Measurements from ENCODE around the gene SLC51A.

The SLC51A gene

DNA sequence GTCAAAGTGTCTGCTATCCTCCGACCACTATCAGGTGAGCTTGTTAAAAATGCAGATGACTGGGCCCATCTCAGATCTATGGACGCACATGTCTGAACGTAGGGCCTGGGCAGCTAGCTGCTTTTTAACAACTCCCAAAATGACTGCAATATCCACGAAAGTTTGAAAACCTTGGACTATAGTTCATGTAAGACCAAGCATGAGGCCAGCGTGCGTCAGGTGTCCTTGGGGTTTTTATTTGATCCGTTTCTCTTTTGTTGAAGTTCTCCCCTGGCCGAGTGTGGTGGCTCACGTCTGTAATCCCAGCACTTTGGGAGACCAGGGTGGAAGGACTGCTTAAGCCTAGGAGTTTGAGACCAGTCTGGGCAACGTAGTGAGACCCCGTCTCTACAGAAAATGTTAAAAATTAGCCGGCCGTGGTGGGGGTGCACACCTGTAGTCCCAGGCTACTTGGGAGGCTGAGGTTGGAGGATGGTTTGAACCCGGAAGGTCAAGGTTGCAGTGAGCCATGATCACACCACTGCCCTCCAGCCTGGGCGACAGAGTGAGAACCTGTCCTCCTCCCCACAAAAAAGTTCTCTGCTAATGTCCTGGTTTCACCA is 9.5 kb downstream of the SLC51A start:
- no peaks in the 10 kb centered on the region for H3K9me3 ChIP-seq (ENCODE audit: control insufficient read depth, insufficient read depth, low read length)
- H3K4me1 ChIP-seq (ENCODE audit: control insufficient read depth, insufficient read depth, low read length) = no peaks in the 10 kb centered on the region; the same call in 1 of the 2 replicates
- H3K36me3 ChIP-seq (ENCODE audit: control insufficient read depth, insufficient read depth, low read length) = no peaks in the 10 kb centered on the region
- no CpG with 5 or more reads among the region's 15 CpGs for WGBS (ENCODE audit: insufficient coverage, insufficient read length)
- H3K27me3 ChIP-seq (ENCODE audit: control insufficient read depth, insufficient read depth, low read length) = no peaks in the 10 kb centered on the region
- no peak overlapping the region for H3K27ac ChIP-seq (ENCODE audit: low read length)
- H3K4me3 ChIP-seq (ENCODE audit: low read length) = no peak overlapping the region
- DNase-seq (ENCODE audit: low read depth, low spot score) = no peak

GRCh38 chr3:196227121-196227561 is 10.8 kb downstream of the SLC51A start:
- WGBS (ENCODE audit: insufficient coverage, insufficient read length) = no CpG with 5 or more reads among the region's 14 CpGs
- H3K36me3 ChIP-seq (ENCODE audit: control insufficient read depth, insufficient read depth, low read length) = no peaks in the 10 kb centered on the region

DNA sequence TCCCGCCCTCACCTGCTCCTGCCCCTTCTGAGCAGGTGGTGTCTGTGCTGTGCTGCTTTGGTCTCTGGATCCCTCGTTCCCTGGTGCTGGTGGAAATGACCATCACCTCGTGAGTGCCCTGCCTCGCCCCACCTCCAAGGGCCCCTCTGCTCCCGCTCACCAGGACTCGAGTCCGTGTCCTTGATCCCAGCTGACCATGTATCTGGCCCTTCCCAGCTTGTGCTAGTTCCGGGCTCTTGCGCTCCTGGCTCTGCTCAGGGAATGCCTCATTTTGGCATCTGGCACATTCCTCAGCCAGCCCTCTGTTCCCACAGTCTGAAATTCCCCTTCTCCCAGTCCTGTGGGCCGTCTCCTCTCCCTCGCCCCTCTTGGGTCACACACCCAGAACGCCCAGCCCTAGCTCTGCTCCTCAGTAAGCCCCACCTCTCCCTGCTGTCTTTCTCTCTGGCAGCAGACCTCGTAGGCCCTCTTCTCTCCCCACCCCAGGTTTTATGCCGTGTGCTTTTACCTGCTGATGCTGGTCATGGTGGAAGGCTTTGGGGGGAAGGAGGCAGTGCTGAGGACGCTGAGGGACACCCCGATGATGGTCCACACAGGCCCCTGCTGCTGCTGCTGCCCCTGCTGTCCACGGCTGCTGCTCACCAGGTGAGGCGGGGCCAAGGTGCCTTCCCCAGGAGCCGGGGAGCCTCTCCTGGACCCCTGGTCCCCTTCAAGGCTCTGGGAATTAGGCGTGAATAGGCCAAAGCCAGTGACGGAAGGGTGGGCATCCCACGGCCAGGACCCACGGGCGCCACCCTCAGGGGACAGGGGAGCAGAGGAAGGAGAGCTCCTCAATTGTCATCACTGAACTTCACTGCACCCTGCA is 11.5 kb downstream of the SLC51A start:
- Histone ChIP-seq H3K36me3 (ENCODE audit: control insufficient read depth, insufficient read depth, low read length) (no peaks in the 10 kb centered on the region), H3K27ac (ENCODE audit: low read length) (no peak overlapping the region), H3K27me3 (ENCODE audit: control insufficient read depth, insufficient read depth, low read length) (no peaks in the 10 kb centered on the region), H3K4me3 (ENCODE audit: low read length) (no peak overlapping the region), H3K4me1 (ENCODE audit: control insufficient read depth, insufficient read depth, low read length) (no peaks in the 10 kb centered on the region; the same call in 1 of the 2 replicates), H3K9me3 (ENCODE audit: control insufficient read depth, insufficient read depth, low read length) (no peaks in the 10 kb centered on the region)
- WGBS (ENCODE audit: insufficient coverage, insufficient read length) = no CpG with 5 or more reads among the region's 24 CpGs
- DNase-seq (ENCODE audit: low read depth, low spot score) = no peak

More at GRCh38 chr3:196227121-196227561, 10.8 kb downstream of the SLC51A start:
- Histone ChIP-seq H3K9me3 (ENCODE audit: control insufficient read depth, insufficient read depth, low read length) (no peaks in the 10 kb centered on the region), H3K4me1 (ENCODE audit: control insufficient read depth, insufficient read depth, low read length) (no peaks in the 10 kb centered on the region; the same call in 1 of the 2 replicates), H3K27ac (ENCODE audit: low read length) (no peak overlapping the region), H3K4me3 (ENCODE audit: low read length) (no peak overlapping the region), H3K27me3 (ENCODE audit: control insufficient read depth, insufficient read depth, low read length) (no peaks in the 10 kb centered on the region)
- no peak for DNase-seq (ENCODE audit: low read depth, low spot score)

DNA sequence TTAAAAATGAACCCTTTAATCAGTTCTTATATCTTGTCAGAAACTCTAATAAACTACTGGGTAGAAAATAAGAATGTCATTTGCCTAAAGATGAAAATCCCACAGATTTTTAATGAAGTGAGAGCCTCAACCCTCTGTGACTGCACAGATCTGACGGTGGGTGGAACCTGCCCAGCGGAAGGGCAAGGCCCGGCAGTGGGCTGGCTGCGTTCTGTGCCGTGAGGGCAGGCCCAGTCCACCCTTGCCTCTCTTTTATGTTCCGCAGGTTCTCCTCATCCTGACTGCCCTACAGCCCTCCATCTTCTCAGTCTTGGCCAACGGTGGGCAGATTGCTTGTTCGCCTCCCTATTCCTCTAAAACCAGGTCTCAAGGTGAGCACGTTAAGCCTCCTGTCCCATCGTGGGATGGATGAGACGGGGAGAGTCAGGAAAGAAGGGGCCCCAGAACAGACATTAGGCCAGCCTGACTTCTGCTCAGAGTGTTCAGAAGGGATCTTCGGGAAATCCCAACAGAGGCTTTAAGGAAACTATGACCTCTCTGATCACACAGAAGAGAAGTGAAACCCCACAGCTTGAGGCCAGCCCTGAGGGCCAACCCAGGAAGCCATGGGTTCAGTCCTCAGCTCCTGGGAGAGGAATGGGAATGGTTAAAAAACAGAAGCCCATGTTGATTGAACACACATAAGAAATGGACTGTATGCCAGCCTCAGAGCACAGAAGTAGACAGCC is 16.0 kb downstream of the SLC51A start:
- no peaks in the 10 kb centered on the region for H3K9me3 ChIP-seq (ENCODE audit: control insufficient read depth, insufficient read depth, low read length)
- no peaks in the 10 kb centered on the region for H3K27me3 ChIP-seq (ENCODE audit: control insufficient read depth, insufficient read depth, low read length)
- no peak for DNase-seq (ENCODE audit: low read depth, low spot score)
- no peaks in the 10 kb centered on the region for H3K4me1 ChIP-seq (ENCODE audit: control insufficient read depth, insufficient read depth, low read length)
- H3K36me3 ChIP-seq (ENCODE audit: control insufficient read depth, insufficient read depth, low read length) = no peaks in the 10 kb centered on the region
- no CpG with 5 or more reads among the region's 12 CpGs for whole genome bisulfite sequencing (ENCODE audit: insufficient coverage, insufficient read length)
- no peak overlapping the region for H3K27ac ChIP-seq (ENCODE audit: low read length)
- no peak overlapping the region; the same call in 1 of the 2 replicates for H3K4me3 ChIP-seq (ENCODE audit: low read length)

GRCh38 chr3:196232882-196233251 is 16.5 kb downstream of the SLC51A start:
- no peak overlapping the region for H3K27ac ChIP-seq (ENCODE audit: low read length)

DNA sequence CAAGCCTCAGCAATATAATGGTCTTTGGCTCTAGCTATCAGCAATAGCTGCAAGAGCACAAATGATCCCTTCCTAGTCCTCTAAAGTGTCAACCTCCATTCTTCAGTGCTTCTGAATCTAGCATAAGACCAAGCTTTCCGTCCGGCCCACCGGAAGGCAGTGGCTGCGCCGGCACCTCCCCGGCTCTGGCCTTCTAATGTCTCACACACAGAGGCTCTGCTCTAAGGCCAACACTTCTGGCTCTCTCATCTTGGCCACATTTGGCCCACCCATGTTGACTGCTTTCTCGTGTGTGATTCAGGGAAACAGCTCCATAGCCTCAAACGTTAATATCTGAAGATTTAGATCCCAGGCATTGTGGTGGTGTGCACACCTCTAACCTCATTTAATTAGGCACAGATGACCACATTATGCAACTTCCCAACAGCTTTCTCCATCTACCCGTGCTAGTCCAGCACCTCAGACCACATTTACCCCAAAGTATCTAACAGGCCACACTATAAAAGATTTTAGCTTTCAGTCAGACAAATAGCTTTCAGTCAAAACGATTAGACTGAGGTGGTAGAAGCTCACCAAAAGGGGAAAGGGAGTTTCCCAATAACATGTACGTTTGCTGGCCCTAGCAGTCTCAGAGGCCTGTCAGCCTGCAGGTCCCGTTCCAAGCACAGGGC is 19.3 kb downstream of the SLC51A start:
- WGBS (ENCODE audit: insufficient coverage, insufficient read length) = no CpG with 5 or more reads among the region's 12 CpGs
- no peaks in the 10 kb centered on the region for H3K9me3 ChIP-seq (ENCODE audit: control insufficient read depth, insufficient read depth, low read length)
- no peak for DNase-seq (ENCODE audit: low read depth, low spot score)
- no peak overlapping the region for H3K4me3 ChIP-seq (ENCODE audit: low read length)
- H3K27ac ChIP-seq (ENCODE audit: low read length) = no peak overlapping the region
- no peaks in the 10 kb centered on the region for H3K4me1 ChIP-seq (ENCODE audit: control insufficient read depth, insufficient read depth, low read length)
- H3K36me3 ChIP-seq (ENCODE audit: control insufficient read depth, insufficient read depth, low read length) = no peaks in the 10 kb centered on the region; the same call in 1 of the 2 replicates
- H3K27me3 ChIP-seq (ENCODE audit: control insufficient read depth, insufficient read depth, low read length) = no peaks in the 10 kb centered on the region

More at GRCh38 chr3:196232882-196233251, 16.5 kb downstream of the SLC51A start:
- Histone ChIP-seq H3K36me3 (ENCODE audit: control insufficient read depth, insufficient read depth, low read length) (no peaks in the 10 kb centered on the region; the same call in 1 of the 2 replicates), H3K4me3 (ENCODE audit: low read length) (no peak overlapping the region), H3K9me3 (ENCODE audit: control insufficient read depth, insufficient read depth, low read length) (no peaks in the 10 kb centered on the region), H3K27me3 (ENCODE audit: control insufficient read depth, insufficient read depth, low read length) (no peaks in the 10 kb centered on the region), H3K4me1 (ENCODE audit: control insufficient read depth, insufficient read depth, low read length) (no peaks in the 10 kb centered on the region)
- no CpG with 5 or more reads among the region's 8 CpGs for whole genome bisulfite sequencing (ENCODE audit: insufficient coverage, insufficient read length)
- DNase-seq (ENCODE audit: low read depth, low spot score) = no peak

DNA sequence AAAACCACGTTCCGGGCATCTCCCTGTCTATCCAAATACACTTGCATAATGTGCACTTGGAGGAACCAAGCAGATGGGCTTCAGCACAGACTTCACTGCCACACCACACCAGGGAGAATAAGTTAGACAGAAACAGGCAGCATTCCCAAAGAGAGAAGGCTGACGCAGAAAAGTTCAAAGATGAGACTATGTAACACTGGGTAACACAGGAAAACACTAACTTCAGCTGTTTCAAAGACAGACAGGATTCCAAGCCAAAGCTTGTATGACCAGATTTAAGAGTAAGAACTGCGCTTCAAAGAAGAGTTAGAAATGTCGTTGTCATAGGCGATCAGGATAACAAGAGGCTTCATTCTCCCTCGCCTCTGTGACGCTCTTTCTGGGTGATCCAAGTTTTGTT is 19.9 kb downstream of the SLC51A start:
- Histone ChIP-seq H3K4me1 (ENCODE audit: control insufficient read depth, insufficient read depth, low read length) (no peaks in the 10 kb centered on the region), H3K4me3 (ENCODE audit: low read length) (no peak overlapping the region), H3K36me3 (ENCODE audit: control insufficient read depth, insufficient read depth, low read length) (no peaks in the 10 kb centered on the region; the same call in 1 of the 2 replicates), H3K9me3 (ENCODE audit: control insufficient read depth, insufficient read depth, low read length) (no peaks in the 10 kb centered on the region), H3K27ac (ENCODE audit: low read length) (no peak overlapping the region), H3K27me3 (ENCODE audit: control insufficient read depth, insufficient read depth, low read length) (no peaks in the 10 kb centered on the region)
- DNase-seq (ENCODE audit: low read depth, low spot score) = no peak
- WGBS (ENCODE audit: insufficient coverage, insufficient read length) = no CpG with 5 or more reads among the region's 8 CpGs

DNA sequence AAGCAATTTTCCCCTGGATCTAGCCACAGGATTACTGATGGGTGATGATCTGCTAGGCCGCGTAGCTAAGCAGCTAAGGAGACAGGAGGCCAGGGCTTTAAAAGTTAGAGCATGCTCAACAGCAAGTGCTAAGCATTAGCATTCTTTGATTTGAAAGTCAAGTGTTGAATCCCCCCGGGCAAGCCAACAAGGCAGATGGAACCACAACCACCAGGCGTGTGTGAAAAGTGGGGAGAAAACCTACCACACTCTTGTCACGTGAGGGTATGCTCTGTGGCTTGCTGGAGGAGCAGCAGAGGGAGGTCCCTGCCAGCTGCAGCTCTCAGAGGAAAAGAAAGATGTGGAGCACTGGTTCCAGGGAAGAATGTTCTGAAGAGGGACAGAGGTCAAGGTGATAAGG is 20.9 kb downstream of the SLC51A start:
- H3K27ac ChIP-seq (ENCODE audit: low read length) = no peak overlapping the region
- no CpG with 5 or more reads among the region's 5 CpGs for whole genome bisulfite sequencing (ENCODE audit: insufficient coverage, insufficient read length)
- no peaks in the 10 kb centered on the region for H3K4me1 ChIP-seq (ENCODE audit: control insufficient read depth, insufficient read depth, low read length)
- no peaks in the 10 kb centered on the region for H3K27me3 ChIP-seq (ENCODE audit: control insufficient read depth, insufficient read depth, low read length)
- H3K9me3 ChIP-seq (ENCODE audit: control insufficient read depth, insufficient read depth, low read length) = no peaks in the 10 kb centered on the region
- H3K4me3 ChIP-seq (ENCODE audit: low read length) = no peak overlapping the region
- DNase-seq (ENCODE audit: low read depth, low spot score) = no peak
- peaks cover 3% of the 10 kb centered on the region; the same call in 1 of the 2 replicates for H3K36me3 ChIP-seq (ENCODE audit: control insufficient read depth, insufficient read depth, low read length)

GRCh38 chr3:196238612-196239560 is 22.6 kb downstream of the SLC51A start:
- no peak overlapping the region for H3K4me3 ChIP-seq (ENCODE audit: low read length)
- H3K4me1 ChIP-seq (ENCODE audit: control insufficient read depth, insufficient read depth, low read length) = no peaks in the 10 kb centered on the region
- no peaks in the 10 kb centered on the region for H3K27me3 ChIP-seq (ENCODE audit: control insufficient read depth, insufficient read depth, low read length)
- whole genome bisulfite sequencing (ENCODE audit: insufficient coverage, insufficient read length) = no CpG with 5 or more reads among the region's 14 CpGs
- no peak for DNase-seq (ENCODE audit: low read depth, low spot score)
- no peak overlapping the region for H3K27ac ChIP-seq (ENCODE audit: low read length)
- no peaks in the 10 kb centered on the region for H3K9me3 ChIP-seq (ENCODE audit: control insufficient read depth, insufficient read depth, low read length)
- peaks cover 3% of the 10 kb centered on the region; the same call in 1 of the 2 replicates for H3K36me3 ChIP-seq (ENCODE audit: control insufficient read depth, insufficient read depth, low read length)
